GM12878 (cell line): ENCODE measurements around the gene SH3BP1.

Experiments
- NFIC ChIP-seq: IDR thresholded peaks from 2 replicates; pipeline ENCODE4 v1.6.1; 2012; ENCODE audit warnings: low read depth, mild to moderate bottlenecking, inconsistent platforms, low read length, moderate library complexity
- PAX8 ChIP-seq: fragments of 450-650 bp; IDR thresholded peaks from 2 replicates; pipeline ENCODE4 v1.6.1; 2017; ENCODE audit warnings: mild to moderate bottlenecking, moderate library complexity
- POLR2A ChIP-seq: IDR thresholded peaks from 2 replicates; pipeline ENCODE4 v1.6.1; 2011; ENCODE audit warnings: low read depth, mild to moderate bottlenecking, low read length
- REST ChIP-seq: IDR thresholded peaks from 2 replicates; pipeline ENCODE4 v1.6.1; 2012; ENCODE audit warnings: mild to moderate bottlenecking, low read depth, low read length
- TAF1 ChIP-seq: IDR thresholded peaks from 2 replicates; pipeline ENCODE4 v1.6.1; 2011; ENCODE audit warnings: mild to moderate bottlenecking, low read depth, low read length, borderline replicate concordance

- TF ChIP-seq POLR2A: no peak; the same call in 1 of the 2 replicates
- TF ChIP-seq REST: no peak
- TF ChIP-seq PAX8: no peak
- no peak for TF ChIP-seq TAF1
- no peak for TF ChIP-seq NFIC
These were observed 14.6 kb upstream of the SH3BP1 start for GRCh38 chr22:37624876-37625275.
